GM23338 (cell line): Measurements from ENCODE around the gene CNKSR1. TPM values are rescaled to one million over a fixed set of nuclear protein-coding genes. Genes with fewer than 3 reads are reported as not detected.

Source experiments
- ATAC-seq: fragments of 200-7000 bp; cut with Tn5 transposase; 3 replicates; pipeline ENCODE4 v1.9.1; 2020
- DNase-seq: peaks from one replicate; pipeline ENCODE4 v3.0.0-alpha.2; 2015; ENCODE audit warnings: low spot score
- H2AFZ ChIP-seq: fragments of 200-600 bp; sonication (generic); 2 replicates; pipeline ENCODE4 v1.8.0; 2016; ENCODE audit warnings: antibody characterized with exemption, mild to moderate bottlenecking, moderate library complexity
- H3F3A ChIP-seq: fragments of 200-600 bp; sonication (generic); replicated peaks from 2 replicates; pipeline ENCODE4 v1.8.0; 2017; ENCODE audit warnings: antibody characterized with exemption, mixed run types, low read depth
- H3K27ac ChIP-seq: fragments of 200-600 bp; sonication (generic); 2 replicates; pipeline ENCODE4 v1.6.1; 2016; ENCODE audit warnings: low read depth
- H3K27me3 ChIP-seq: fragments of 200-600 bp; sonication (generic); 2 replicates; pipeline ENCODE4 v1.8.0; 2016; ENCODE audit warnings: mild to moderate bottlenecking, mixed run types, moderate library complexity; ENCODE audit not compliant: insufficient read depth
- H3K36me3 ChIP-seq: fragments of 200-600 bp; sonication (generic); 2 replicates; pipeline ENCODE4 v1.8.0; 2016; ENCODE audit warnings: mild to moderate bottlenecking; ENCODE audit not compliant: insufficient read depth
- H3K4me1 ChIP-seq: fragments of 200-600 bp; sonication (generic); 2 replicates; pipeline ENCODE4 v1.8.0; 2016; ENCODE audit warnings: mild to moderate bottlenecking, moderate library complexity; ENCODE audit not compliant: insufficient read depth
- H3K4me2 ChIP-seq: fragments of 200-600 bp; sonication (generic); 2 replicates; pipeline ENCODE4 v1.7.1; 2017; ENCODE audit warnings: mixed run types
- H3K4me3 ChIP-seq: fragments of 200-600 bp; sonication (generic); 2 replicates; pipeline ENCODE4 v1.6.1; 2016; ENCODE audit warnings: mixed run types
- H3K79me2 ChIP-seq: fragments of 200-600 bp; sonication (generic); replicated peaks from 2 replicates; pipeline ENCODE4 v1.8.0; 2017; ENCODE audit warnings: mild to moderate bottlenecking; ENCODE audit not compliant: insufficient read depth
- H3K9me2 ChIP-seq: fragments of 200-600 bp; sonication (generic); 2 replicates; pipeline ENCODE4 v1.8.0; 2017; ENCODE audit not compliant: insufficient read depth
- H4K20me1 ChIP-seq: fragments of 200-600 bp; sonication (generic); replicated peaks from 2 replicates; pipeline ENCODE4 v1.8.0; 2017; ENCODE audit warnings: mild to moderate bottlenecking; ENCODE audit not compliant: insufficient read depth
- H3K27ac Mint-ChIP-seq: 2 replicates; pipeline ENCODE4 v1.8.0; 2020; ENCODE audit warnings: inconsistent platforms, mild to moderate bottlenecking, moderate library complexity, mixed read lengths
- H3K27me3 Mint-ChIP-seq: 3 replicates; pipeline ENCODE4 v1.8.0; 2022; ENCODE audit warnings: low read depth, mild to moderate bottlenecking, moderate library complexity, mixed read lengths, inconsistent platforms; ENCODE audit not compliant: insufficient read depth, poor library complexity
- H3K36me3 Mint-ChIP-seq: 3 replicates; pipeline ENCODE4 v1.8.0; 2021; ENCODE audit warnings: low read depth, mild to moderate bottlenecking, inconsistent platforms, moderate library complexity, mixed read lengths
- H3K4me1 Mint-ChIP-seq: 3 replicates; pipeline ENCODE4 v1.8.0; 2020; ENCODE audit warnings: mild to moderate bottlenecking, inconsistent platforms, mixed read lengths
- H3K4me3 Mint-ChIP-seq: 3 replicates; pipeline ENCODE4 v1.8.0; 2021; ENCODE audit warnings: moderate library complexity, mild to moderate bottlenecking, inconsistent platforms, mixed read lengths
- H3K9me3 Mint-ChIP-seq: 3 replicates; pipeline ENCODE4 v1.8.0; 2020; ENCODE audit warnings: moderate library complexity, mild to moderate bottlenecking, inconsistent platforms, mixed read lengths
- EZH2 ChIP-seq: fragments of 200-600 bp; sonication (generic); IDR thresholded peaks from one replicate; pipeline ENCODE4 v1.8.0; 2017; ENCODE audit warnings: antibody characterized with exemption, mild to moderate bottlenecking, low read depth; ENCODE audit not compliant: unreplicated experiment
- polyA plus RNA-seq: library from polyadenylated mRNA; unstranded; fragments of >200 nt; fragmentation: Nextera tagmentation; extraction: Ambion mirVana; gene quantifications from 2 replicates; pipeline ENCODE4 v1.2.1, GENCODE V29; 2016
- total RNA-seq: library from RNA; depleted of rRNA; stranded (reverse); fragments of >200 nt; shearing (Covaris generic); gene quantifications from 2 replicates; pipeline ENCODE4 v1.2.3, GENCODE V29; 2014
- TF ChIP-seq, protein P1 (sequence below): fragments of 250-450 bp; sonication (Bioruptor Pico); IDR thresholded peaks from 2 replicates; pipeline ENCODE4 v1.5.0; 2020; ENCODE audit warnings: mild to moderate bottlenecking, moderate library complexity
- TF ChIP-seq, protein P2 (sequence below): IDR thresholded peaks from 2 replicates; pipeline ENCODE4 v1.6.1; 2016; ENCODE audit warnings: antibody characterized with exemption

CNKSR1 gene
- total and polyA plus RNA-seq, 2 experiments from 2014 or later = 9.7 to 12.5 TPM

DNA sequence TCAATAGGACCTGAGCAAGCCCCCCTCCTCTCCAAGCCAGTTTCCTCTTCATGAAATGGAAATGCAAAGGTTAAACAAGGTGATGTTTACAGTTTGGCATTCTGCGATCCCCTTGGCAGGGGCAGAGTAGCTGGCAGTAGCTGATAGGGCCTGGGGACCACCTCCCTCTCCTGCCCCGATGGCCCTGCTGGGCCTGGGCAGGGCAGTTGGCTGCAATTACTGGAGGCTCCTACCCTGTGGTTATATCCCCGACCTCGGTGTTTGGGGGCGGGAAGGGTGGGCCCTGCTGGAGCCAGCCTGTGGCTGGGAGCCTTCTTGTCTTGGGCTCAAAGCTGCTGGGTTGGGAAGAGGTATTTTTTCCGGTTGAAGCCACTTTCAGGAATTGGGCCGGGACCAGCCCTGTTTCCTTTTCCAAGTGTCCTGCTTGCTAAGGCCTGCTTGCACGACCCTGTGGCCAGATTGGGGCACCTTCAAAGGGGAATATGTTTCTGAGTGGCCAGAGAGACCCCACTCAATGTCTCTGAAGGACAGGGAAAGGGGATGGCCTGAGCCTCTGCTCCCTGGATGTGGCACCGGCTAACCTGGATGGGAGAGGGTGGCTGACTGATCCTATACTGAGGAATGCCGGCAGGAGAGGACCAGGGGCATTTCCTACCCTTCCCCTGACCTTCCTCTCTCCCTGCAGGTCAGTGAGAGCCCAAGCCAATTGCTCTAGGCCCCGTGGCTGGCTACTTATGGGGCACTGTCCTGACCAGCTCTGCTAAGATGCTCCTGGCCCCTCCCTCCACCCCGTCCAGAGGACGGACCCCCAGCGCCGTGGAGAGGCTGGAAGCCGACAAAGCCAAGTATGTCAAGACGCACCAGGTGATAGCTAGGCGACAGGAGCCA is 16.5 kb upstream of the CNKSR1 start:
- no peaks in the 10 kb centered on the region for H3K79me2 ChIP-seq
- no peaks in the 10 kb centered on the region for H3K9me2 ChIP-seq
- no peaks in the 10 kb centered on the region for H4K20me1 ChIP-seq
- peaks cover 49% of the 10 kb centered on the region for H3K4me1 ChIP-seq
- DNase-seq (peak; percentile 35), ATAC-seq (peak; percentile 13)
- no peak overlapping the region for H3K27ac ChIP-seq
- H2AFZ ChIP-seq = peak overlapping the region; percentile 95
- Mint-ChIP-seq H3K27me3 (peaks cover 80% of the 10 kb centered on the region), H3K27ac (no peak overlapping the region), H3K4me3 (peak overlapping the region; percentile 67), H3K4me1 (peaks cover 56% of the 10 kb centered on the region), H3K9me3 (peaks cover 3% of the 10 kb centered on the region; the same call in 1 of the 3 replicates), H3K36me3 (no peaks in the 10 kb centered on the region)
- TF ChIP-seq, protein P1, sequence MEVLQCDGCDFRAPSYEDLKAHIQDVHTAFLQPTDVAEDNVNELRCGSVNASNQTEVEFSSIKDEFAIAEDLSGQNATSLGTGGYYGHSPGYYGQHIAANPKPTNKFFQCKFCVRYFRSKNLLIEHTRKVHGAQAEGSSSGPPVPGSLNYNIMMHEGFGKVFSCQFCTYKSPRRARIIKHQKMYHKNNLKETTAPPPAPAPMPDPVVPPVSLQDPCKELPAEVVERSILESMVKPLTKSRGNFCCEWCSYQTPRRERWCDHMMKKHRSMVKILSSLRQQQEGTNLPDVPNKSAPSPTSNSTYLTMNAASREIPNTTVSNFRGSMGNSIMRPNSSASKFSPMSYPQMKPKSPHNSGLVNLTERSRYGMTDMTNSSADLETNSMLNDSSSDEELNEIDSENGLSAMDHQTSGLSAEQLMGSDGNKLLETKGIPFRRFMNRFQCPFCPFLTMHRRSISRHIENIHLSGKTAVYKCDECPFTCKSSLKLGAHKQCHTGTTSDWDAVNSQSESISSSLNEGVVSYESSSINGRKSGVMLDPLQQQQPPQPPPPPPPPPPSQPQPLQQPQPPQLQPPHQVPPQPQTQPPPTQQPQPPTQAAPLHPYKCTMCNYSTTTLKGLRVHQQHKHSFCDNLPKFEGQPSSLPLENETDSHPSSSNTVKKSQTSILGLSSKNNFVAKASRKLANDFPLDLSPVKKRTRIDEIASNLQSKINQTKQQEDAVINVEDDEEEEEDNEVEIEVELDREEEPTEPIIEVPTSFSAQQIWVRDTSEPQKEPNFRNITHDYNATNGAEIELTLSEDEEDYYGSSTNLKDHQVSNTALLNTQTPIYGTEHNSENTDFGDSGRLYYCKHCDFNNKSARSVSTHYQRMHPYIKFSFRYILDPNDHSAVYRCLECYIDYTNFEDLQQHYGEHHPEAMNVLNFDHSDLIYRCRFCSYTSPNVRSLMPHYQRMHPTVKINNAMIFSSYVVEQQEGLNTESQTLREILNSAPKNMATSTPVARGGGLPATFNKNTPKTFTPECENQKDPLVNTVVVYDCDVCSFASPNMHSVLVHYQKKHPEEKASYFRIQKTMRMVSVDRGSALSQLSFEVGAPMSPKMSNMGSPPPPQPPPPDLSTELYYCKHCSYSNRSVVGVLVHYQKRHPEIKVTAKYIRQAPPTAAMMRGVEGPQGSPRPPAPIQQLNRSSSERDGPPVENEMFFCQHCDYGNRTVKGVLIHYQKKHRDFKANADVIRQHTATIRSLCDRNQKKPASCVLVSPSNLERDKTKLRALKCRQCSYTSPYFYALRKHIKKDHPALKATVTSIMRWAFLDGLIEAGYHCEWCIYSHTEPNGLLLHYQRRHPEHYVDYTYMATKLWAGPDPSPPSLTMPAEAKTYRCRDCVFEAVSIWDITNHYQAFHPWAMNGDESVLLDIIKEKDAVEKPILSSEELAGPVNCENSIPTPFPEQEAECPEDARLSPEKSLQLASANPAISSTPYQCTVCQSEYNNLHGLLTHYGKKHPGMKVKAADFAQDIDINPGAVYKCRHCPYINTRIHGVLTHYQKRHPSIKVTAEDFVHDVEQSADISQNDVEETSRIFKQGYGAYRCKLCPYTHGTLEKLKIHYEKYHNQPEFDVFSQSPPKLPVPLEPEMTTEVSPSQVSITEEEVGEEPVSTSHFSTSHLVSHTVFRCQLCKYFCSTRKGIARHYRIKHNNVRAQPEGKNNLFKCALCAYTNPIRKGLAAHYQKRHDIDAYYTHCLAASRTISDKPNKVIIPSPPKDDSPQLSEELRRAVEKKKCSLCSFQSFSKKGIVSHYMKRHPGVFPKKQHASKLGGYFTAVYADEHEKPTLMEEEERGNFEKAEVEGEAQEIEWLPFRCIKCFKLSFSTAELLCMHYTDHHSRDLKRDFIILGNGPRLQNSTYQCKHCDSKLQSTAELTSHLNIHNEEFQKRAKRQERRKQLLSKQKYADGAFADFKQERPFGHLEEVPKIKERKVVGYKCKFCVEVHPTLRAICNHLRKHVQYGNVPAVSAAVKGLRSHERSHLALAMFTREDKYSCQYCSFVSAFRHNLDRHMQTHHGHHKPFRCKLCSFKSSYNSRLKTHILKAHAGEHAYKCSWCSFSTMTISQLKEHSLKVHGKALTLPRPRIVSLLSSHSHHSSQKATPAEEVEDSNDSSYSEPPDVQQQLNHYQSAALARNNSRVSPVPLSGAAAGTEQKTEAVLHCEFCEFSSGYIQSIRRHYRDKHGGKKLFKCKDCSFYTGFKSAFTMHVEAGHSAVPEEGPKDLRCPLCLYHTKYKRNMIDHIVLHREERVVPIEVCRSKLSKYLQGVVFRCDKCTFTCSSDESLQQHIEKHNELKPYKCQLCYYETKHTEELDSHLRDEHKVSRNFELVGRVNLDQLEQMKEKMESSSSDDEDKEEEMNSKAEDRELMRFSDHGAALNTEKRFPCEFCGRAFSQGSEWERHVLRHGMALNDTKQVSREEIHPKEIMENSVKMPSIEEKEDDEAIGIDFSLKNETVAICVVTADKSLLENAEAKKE = no peak
- peak; percentile 78 for TF ChIP-seq EZH2
- TF ChIP-seq, protein P2, sequence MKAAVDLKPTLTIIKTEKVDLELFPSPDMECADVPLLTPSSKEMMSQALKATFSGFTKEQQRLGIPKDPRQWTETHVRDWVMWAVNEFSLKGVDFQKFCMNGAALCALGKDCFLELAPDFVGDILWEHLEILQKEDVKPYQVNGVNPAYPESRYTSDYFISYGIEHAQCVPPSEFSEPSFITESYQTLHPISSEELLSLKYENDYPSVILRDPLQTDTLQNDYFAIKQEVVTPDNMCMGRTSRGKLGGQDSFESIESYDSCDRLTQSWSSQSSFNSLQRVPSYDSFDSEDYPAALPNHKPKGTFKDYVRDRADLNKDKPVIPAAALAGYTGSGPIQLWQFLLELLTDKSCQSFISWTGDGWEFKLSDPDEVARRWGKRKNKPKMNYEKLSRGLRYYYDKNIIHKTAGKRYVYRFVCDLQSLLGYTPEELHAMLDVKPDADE = no peak
- peak overlapping the region; percentile 65 for H3K4me3 ChIP-seq
- no peaks in the 10 kb centered on the region for H3K36me3 ChIP-seq
- peaks cover 9% of the 10 kb centered on the region; the same call in 1 of the 2 replicates for H3F3A ChIP-seq
- H3K27me3 ChIP-seq = peaks cover 100% of the 10 kb centered on the region
- H3K4me2 ChIP-seq = peak overlapping the region; percentile 87
